ENCODE results near the gene CD300LD. TPM values are rescaled to one million over a fixed set of nuclear protein-coding genes. Genes with fewer than 3 reads are reported as not detected.

Gene CD300LD
- total RNA-seq, 4 donors from 2014 or later = not detected

GRCh38 chr17:74619077-74619673, 27.1 kb upstream of the CD300LD start:
- no peak for TF ChIP-seq POLR2A (IDR thresholded peaks at IDR 0.05)
- TF ChIP-seq, protein P1, sequence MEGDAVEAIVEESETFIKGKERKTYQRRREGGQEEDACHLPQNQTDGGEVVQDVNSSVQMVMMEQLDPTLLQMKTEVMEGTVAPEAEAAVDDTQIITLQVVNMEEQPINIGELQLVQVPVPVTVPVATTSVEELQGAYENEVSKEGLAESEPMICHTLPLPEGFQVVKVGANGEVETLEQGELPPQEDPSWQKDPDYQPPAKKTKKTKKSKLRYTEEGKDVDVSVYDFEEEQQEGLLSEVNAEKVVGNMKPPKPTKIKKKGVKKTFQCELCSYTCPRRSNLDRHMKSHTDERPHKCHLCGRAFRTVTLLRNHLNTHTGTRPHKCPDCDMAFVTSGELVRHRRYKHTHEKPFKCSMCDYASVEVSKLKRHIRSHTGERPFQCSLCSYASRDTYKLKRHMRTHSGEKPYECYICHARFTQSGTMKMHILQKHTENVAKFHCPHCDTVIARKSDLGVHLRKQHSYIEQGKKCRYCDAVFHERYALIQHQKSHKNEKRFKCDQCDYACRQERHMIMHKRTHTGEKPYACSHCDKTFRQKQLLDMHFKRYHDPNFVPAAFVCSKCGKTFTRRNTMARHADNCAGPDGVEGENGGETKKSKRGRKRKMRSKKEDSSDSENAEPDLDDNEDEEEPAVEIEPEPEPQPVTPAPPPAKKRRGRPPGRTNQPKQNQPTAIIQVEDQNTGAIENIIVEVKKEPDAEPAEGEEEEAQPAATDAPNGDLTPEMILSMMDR (IDR thresholded peaks at IDR 0.05) = no peak
- no peaks in the 10 kb centered on the region for H3K27me3 ChIP-seq
- H3K9me3 ChIP-seq = no peaks in the 10 kb centered on the region
- no peaks in the 10 kb centered on the region for H3K4me1 ChIP-seq
- H3K36me3 ChIP-seq = no peaks in the 10 kb centered on the region
- DNase-seq = no peak
- 90 to 100% methylated on average over 2 of the region's 2 CpGs for WGBS, 2 donors
- intact Hi-C loops (cut with DNase I) = no loop called here
- H3K27ac ChIP-seq = no peak overlapping the region
- no peak overlapping the region for H3K4me3 ChIP-seq (replicated peaks in 1 of 3)

DNA sequence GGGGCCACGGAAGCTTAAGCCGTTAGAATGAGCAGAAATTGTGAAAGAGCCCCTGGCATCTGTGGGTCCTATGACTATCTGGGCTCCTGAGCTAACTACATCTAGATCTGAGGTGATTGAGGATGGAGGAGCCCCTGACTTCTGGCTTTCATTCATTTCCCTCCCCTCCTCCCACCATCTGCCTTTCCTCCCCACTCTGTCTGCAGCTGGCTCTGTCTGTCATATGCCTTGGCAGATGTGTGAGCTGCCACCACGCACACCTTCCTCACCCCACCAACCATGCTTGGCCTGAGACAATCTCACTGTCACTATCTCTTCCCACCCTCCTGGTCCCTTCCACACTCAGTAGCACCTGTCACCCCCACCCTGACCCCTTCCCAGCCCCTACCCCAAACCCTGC, 26.4 kb upstream of the CD300LD start:
- Histone ChIP-seq H3K4me1 (no peaks in the 10 kb centered on the region), H3K4me3 (replicated peaks in 1 of 3) (no peak overlapping the region), H3K9me3 (no peaks in the 10 kb centered on the region), H3K27me3 (no peaks in the 10 kb centered on the region), H3K36me3 (no peaks in the 10 kb centered on the region), H3K27ac (no peak overlapping the region)
- DNase-seq = no peak
- WGBS, 2 donors = 65 to 75% methylated on average over 3 of the region's 3 CpGs
- no peak for TF ChIP-seq POLR2A (IDR thresholded peaks at IDR 0.05)
- TF ChIP-seq, protein P1 (IDR thresholded peaks at IDR 0.05) = no peak
- intact Hi-C loops (cut with DNase I) = no loop called here

DNA sequence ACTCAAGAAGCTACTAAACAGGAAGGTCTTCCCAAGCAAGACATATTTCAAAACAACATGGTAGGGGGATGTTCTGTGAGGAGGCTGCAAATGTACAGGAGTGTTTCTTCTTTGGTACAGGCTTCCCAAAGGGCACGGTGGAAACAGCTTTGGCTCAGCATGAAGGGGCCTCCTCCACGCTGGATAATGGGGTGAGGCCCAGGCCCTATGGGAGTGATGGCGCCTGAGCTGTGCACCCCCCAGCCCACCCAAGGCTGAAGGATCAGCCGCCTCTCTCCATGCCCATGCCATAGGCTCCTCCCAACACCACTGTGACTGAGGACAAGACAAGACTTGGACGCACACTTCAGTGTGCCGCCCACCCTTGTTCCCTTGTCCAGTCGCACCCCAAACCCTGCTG, 24.6 kb upstream of the CD300LD start:
- no peaks in the 10 kb centered on the region for H3K36me3 ChIP-seq
- no peak overlapping the region for H3K4me3 ChIP-seq (replicated peaks in 1 of 3)
- WGBS, 2 donors = 98 to 100% methylated on average over 6 to 7 of the region's 7 CpGs
- H3K27me3 ChIP-seq = no peaks in the 10 kb centered on the region
- TF ChIP-seq POLR2A (IDR thresholded peaks at IDR 0.05) = no peak
- TF ChIP-seq, protein P1 (IDR thresholded peaks at IDR 0.05) = no peak
- no peaks in the 10 kb centered on the region for H3K4me1 ChIP-seq
- H3K9me3 ChIP-seq = no peaks in the 10 kb centered on the region
- no peak overlapping the region for H3K27ac ChIP-seq
- no peak for DNase-seq
- intact Hi-C loops (cut with DNase I) = no loop called here

GRCh38 chr17:74612046-74612445, 20.0 kb upstream of the CD300LD start:
- WGBS, 2 donors = 88 to 89% methylated on average over 4 to 6 of the region's 6 CpGs
- H3K27me3 ChIP-seq = no peaks in the 10 kb centered on the region
- no peaks in the 10 kb centered on the region for H3K9me3 ChIP-seq
- H3K27ac ChIP-seq = no peak overlapping the region
- no peaks in the 10 kb centered on the region for H3K4me1 ChIP-seq
- no peak for DNase-seq
- no peaks in the 10 kb centered on the region for H3K36me3 ChIP-seq
- no peak overlapping the region for H3K4me3 ChIP-seq (replicated peaks in 1 of 3)
- intact Hi-C loops (cut with DNase I) = no loop called here
- TF ChIP-seq, protein P1 (IDR thresholded peaks at IDR 0.05) = no peak
- no peak for TF ChIP-seq POLR2A (IDR thresholded peaks at IDR 0.05)

DNA sequence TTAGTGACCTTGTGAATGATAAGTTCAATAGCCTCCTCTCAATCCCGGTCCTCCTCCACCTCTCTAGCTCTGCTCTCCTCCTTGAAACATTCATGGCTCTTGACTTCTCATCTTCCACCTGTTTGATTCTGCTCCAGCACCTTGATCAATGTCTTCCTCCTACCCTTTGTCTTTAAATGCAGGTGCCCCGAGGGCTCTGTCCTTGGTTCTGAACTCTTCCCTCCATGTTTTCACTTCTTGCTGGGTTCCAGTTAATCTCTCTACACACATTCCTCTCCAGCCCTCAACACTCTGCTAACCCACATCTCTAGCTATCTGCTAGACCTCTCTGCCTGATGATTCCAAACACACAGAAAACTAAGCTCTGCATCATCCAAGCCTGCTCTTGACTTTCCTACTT, 18.0 kb upstream of the CD300LD start:
- Histone ChIP-seq H3K36me3 (no peaks in the 10 kb centered on the region), H3K4me1 (peaks cover 0 to 8% of the 10 kb centered on the region in 2 donors), H3K9me3 (no peaks in the 10 kb centered on the region), H3K27ac (no peak overlapping the region), H3K4me3 (replicated peaks in 1 of 3) (no peak overlapping the region), H3K27me3 (no peaks in the 10 kb centered on the region)
- no peak for DNase-seq
- TF ChIP-seq, protein P1 (IDR thresholded peaks at IDR 0.05) = no peak
- TF ChIP-seq POLR2A (IDR thresholded peaks at IDR 0.05) = no peak
- WGBS, 2 donors = 24 to 25% methylated on average over 2 of the region's 2 CpGs
- intact Hi-C loops (cut with DNase I) = no loop called here
